Astrocyte (in vitro differentiated cells and primary cell): ENCODE measurements around the gene CTNNA2. TPM values are rescaled to one million over a fixed set of nuclear protein-coding genes. Genes with fewer than 3 reads are reported as not detected.

Experiments used
- DNase-seq: peaks from one replicate; pipeline ENCODE4 v3.0.0-alpha.2; 2010; ENCODE audit warnings: low read depth
- FAIRE-seq: peaks from 2 replicates; lab custom pipeline; 2011; peaks lifted over from hg19 to GRCh38; lab: Jason Lieb, UNC
- H2AFZ ChIP-seq: 2 replicates; pipeline ENCODE4 v1.6.0; 2012; ENCODE audit warnings: low read depth, low read length, inconsistent platforms
- H3K27ac ChIP-seq: 2 replicates; pipeline ENCODE4 v1.5.1; 2011; ENCODE audit warnings: low read depth, low read length, inconsistent platforms
- H3K27me3 ChIP-seq: 2 replicates; pipeline ENCODE4 v1.6.0; 2011; ENCODE audit warnings: low read length, inconsistent platforms; ENCODE audit not compliant: insufficient read depth
- H3K36me3 ChIP-seq: 2 replicates; pipeline ENCODE4 v1.5.1; 2011; ENCODE audit warnings: low read length, inconsistent platforms; ENCODE audit not compliant: insufficient read depth
- H3K4me1 ChIP-seq: 2 replicates; pipeline ENCODE4 v1.5.1; 2011; ENCODE audit warnings: low read length, inconsistent platforms; ENCODE audit not compliant: insufficient read depth
- H3K4me2 ChIP-seq: 2 replicates; pipeline ENCODE4 v1.6.0; 2012; ENCODE audit warnings: low read length, inconsistent platforms
- H3K4me3 ChIP-seq: 2 replicates; pipeline ENCODE4 v1.5.1; 2011; ENCODE audit warnings: low read depth, mild to moderate bottlenecking, low read length, inconsistent platforms; ENCODE audit not compliant: insufficient read depth
- H3K79me2 ChIP-seq: 2 replicates; pipeline ENCODE4 v1.6.0; 2012; ENCODE audit warnings: mild to moderate bottlenecking, low read length, inconsistent platforms; ENCODE audit not compliant: insufficient read depth
- H3K9ac ChIP-seq: 2 replicates; pipeline ENCODE4 v1.6.0; 2012; ENCODE audit warnings: mild to moderate bottlenecking, low read length, inconsistent platforms
- H3K9me3 ChIP-seq: 2 replicates; pipeline ENCODE4 v1.5.1; 2012; ENCODE audit warnings: low read depth, mild to moderate bottlenecking, low read length, inconsistent platforms; ENCODE audit not compliant: insufficient read depth
- H4K20me1 ChIP-seq: 2 replicates; pipeline ENCODE4 v1.6.0; 2012; ENCODE audit warnings: low read length, inconsistent platforms; ENCODE audit not compliant: insufficient read depth
- H3K27ac Mint-ChIP-seq: one replicate; pipeline ENCODE4 v1.8.0; 2021; ENCODE audit warnings: mild to moderate bottlenecking, mixed read lengths; ENCODE audit not compliant: unreplicated experiment
- H3K27me3 Mint-ChIP-seq: one replicate; pipeline ENCODE4 v1.8.0; 2021; ENCODE audit warnings: low read depth, mixed read lengths; ENCODE audit not compliant: unreplicated experiment
- H3K36me3 Mint-ChIP-seq: one replicate; pipeline ENCODE4 v1.8.0; 2021; ENCODE audit warnings: low read depth, mixed read lengths; ENCODE audit not compliant: unreplicated experiment
- H3K4me1 Mint-ChIP-seq: one replicate; pipeline ENCODE4 v1.8.0; 2021; ENCODE audit warnings: low read depth, mixed read lengths; ENCODE audit not compliant: unreplicated experiment
- H3K4me3 Mint-ChIP-seq: one replicate; pipeline ENCODE4 v1.8.0; 2021; ENCODE audit warnings: mild to moderate bottlenecking, moderate library complexity, mixed read lengths; ENCODE audit not compliant: unreplicated experiment
- H3K9me3 Mint-ChIP-seq: one replicate; pipeline ENCODE4 v1.8.0; 2021; ENCODE audit warnings: mild to moderate bottlenecking, mixed read lengths; ENCODE audit not compliant: unreplicated experiment
- CTCF ChIP-seq: IDR thresholded peaks from 2 replicates; pipeline ENCODE4 v1.5.1; 2011; ENCODE audit warnings: low read depth, mild to moderate bottlenecking, inconsistent platforms, low read length, moderate library complexity; ENCODE audit not compliant: insufficient read depth
- EZH2 ChIP-seq: IDR thresholded peaks from 2 replicates; pipeline ENCODE4 v1.6.1; 2012; ENCODE audit warnings: mild to moderate bottlenecking, low read length, inconsistent platforms; ENCODE audit not compliant: insufficient read depth
- total RNA-seq: library from RNA; stranded (reverse); gene quantifications from 2 replicates; pipeline ENCODE4 v1.2.1, GENCODE V29; 2021

CTNNA2 gene
- total RNA-seq, 1 donor from 2014 or later, result 3.9 TPM

- Histone ChIP-seq H4K20me1 (no peaks in the 10 kb centered on the region), H3K36me3 (no peaks in the 10 kb centered on the region), H3K4me3 (no peak overlapping the region), H3K27me3 (no peaks in the 10 kb centered on the region), H3K9ac (no peak overlapping the region), H2AFZ (no peak overlapping the region), H3K79me2 (no peaks in the 10 kb centered on the region), H3K9me3 (no peaks in the 10 kb centered on the region), H3K4me1 (no peaks in the 10 kb centered on the region), H3K27ac (no peak overlapping the region), H3K4me2 (no peak overlapping the region)
- Mint-ChIP-seq H3K27ac (no peak overlapping the region), H3K27me3 (no peaks in the 10 kb centered on the region), H3K4me1 (peaks cover 3% of the 10 kb centered on the region), H3K4me3 (no peak overlapping the region), H3K9me3 (no peaks in the 10 kb centered on the region), H3K36me3 (peaks cover 1% of the 10 kb centered on the region)
- FAIRE-seq (no peak), DNase-seq (no peak)
- TF ChIP-seq CTCF (no peak), EZH2 (no peak)
Measured at GRCh38 chr2:79862756-79863155, 349.9 kb downstream of the CTNNA2 start.

GRCh38 chr2:79872656-79873055 lies 359.8 kb downstream of the CTNNA2 start:
- no peaks in the 10 kb centered on the region for H3K36me3 Mint-ChIP-seq
- TF ChIP-seq CTCF (no peak), EZH2 (no peak)
- FAIRE-seq (no peak), DNase-seq (no peak)
- no peak overlapping the region for H2AFZ ChIP-seq
- H3K27me3 ChIP-seq, result no peaks in the 10 kb centered on the region
- H3K4me3 ChIP-seq, result no peak overlapping the region
- H3K4me3 Mint-ChIP-seq, result no peak overlapping the region
- H3K36me3 ChIP-seq, result no peaks in the 10 kb centered on the region
- no peaks in the 10 kb centered on the region for H3K4me1 Mint-ChIP-seq
- peaks cover 2% of the 10 kb centered on the region for H3K9me3 Mint-ChIP-seq
- no peaks in the 10 kb centered on the region for H3K4me1 ChIP-seq
- no peaks in the 10 kb centered on the region for H4K20me1 ChIP-seq
- no peak overlapping the region for H3K27ac Mint-ChIP-seq
- no peaks in the 10 kb centered on the region for H3K27me3 Mint-ChIP-seq
- no peaks in the 10 kb centered on the region for H3K9me3 ChIP-seq
- H3K4me2 ChIP-seq, result no peak overlapping the region
- H3K27ac ChIP-seq, result no peak overlapping the region
- H3K9ac ChIP-seq, result no peak overlapping the region
- H3K79me2 ChIP-seq, result no peaks in the 10 kb centered on the region

- Histone ChIP-seq H2AFZ (no peak overlapping the region), H4K20me1 (no peaks in the 10 kb centered on the region), H3K9ac (no peak overlapping the region), H3K27me3 (no peaks in the 10 kb centered on the region), H3K4me1 (no peaks in the 10 kb centered on the region), H3K36me3 (no peaks in the 10 kb centered on the region), H3K27ac (no peak overlapping the region), H3K4me2 (no peak overlapping the region), H3K79me2 (no peaks in the 10 kb centered on the region), H3K9me3 (no peaks in the 10 kb centered on the region), H3K4me3 (no peak overlapping the region)
- Mint-ChIP-seq H3K9me3 (peaks cover 2% of the 10 kb centered on the region), H3K27me3 (no peaks in the 10 kb centered on the region), H3K4me3 (no peak overlapping the region), H3K4me1 (no peaks in the 10 kb centered on the region), H3K36me3 (no peaks in the 10 kb centered on the region), H3K27ac (no peak overlapping the region)
- TF ChIP-seq EZH2, result no peak
- no peak for TF ChIP-seq CTCF
- no peak for FAIRE-seq
- no peak for DNase-seq
Measured at GRCh38 chr2:79874015-79874414, 361.2 kb downstream of the CTNNA2 start.
